AG09319 (cell line): ENCODE results near the gene DENND5A.

Experiments
- DNase-seq: peaks from one replicate; pipeline ENCODE4 v3.0.0-alpha.2; 2010; ENCODE audit warnings: low read depth; ENCODE audit errors: extremely low read depth
- CTCF ChIP-seq: IDR thresholded peaks from 2 replicates; pipeline ENCODE4 v1.5.1; 2011; ENCODE audit warnings: low read depth, mild to moderate bottlenecking, inconsistent platforms, low read length, moderate library complexity

DENND5A gene

GRCh38 chr11:9150926-9151325, 114.2 kb downstream of the DENND5A start:
- no peak for TF ChIP-seq CTCF
- no peak for DNase-seq

- peak; percentile 31 for DNase-seq
- no peak for TF ChIP-seq CTCF
These were observed 114.6 kb downstream of the DENND5A start for GRCh38 chr11:9150501-9150900.

- TF ChIP-seq CTCF = no peak
- DNase-seq = no peak
These were observed 116.4 kb downstream of the DENND5A start for GRCh38 chr11:9148727-9149126.

DNA sequence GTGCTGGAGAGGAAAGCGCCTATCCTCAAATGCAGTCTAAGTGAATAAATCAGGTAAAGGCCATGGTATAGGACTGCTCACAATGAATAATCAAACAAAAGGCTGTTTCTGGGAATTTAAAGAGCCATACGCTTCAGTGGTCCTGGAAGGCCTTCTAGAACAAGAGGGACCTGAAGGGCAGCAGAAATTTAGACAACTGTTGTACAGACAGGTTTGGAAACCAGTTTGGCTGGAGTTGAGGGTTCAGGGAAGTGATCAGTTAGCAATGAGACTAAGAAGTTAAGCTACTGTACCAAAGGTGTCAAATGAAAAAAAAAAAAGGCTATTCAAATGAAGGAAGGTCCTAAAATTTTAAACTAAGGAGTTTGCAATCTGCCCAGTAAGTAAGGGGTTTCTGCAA, 117.1 kb downstream of the DENND5A start:
- no peak for DNase-seq
- TF ChIP-seq CTCF = no peak

DNA sequence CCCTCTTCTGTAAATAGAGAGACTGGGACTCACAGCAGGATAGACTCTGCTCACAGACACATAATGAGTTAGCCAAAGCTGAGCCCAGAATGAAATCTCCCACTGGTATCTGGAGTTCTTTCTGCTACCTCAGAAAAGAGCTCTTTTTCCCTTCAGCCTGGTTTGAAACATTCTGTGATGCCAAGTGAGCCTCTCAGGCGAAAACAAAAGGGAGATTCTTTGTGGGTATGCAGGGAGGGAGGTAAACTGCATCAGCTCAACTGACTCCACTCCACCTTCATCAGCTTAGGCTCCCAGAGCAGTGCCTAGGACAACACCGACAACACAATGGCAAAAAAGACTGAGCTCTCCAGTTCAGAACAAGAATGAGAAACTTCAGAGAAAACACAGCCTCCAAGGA, 118.7 kb downstream of the DENND5A start:
- no peak for TF ChIP-seq CTCF
- no peak for DNase-seq

GRCh38 chr11:9145283-9145682, 119.9 kb downstream of the DENND5A start:
- DNase-seq = no peak
- no peak for TF ChIP-seq CTCF

DNA sequence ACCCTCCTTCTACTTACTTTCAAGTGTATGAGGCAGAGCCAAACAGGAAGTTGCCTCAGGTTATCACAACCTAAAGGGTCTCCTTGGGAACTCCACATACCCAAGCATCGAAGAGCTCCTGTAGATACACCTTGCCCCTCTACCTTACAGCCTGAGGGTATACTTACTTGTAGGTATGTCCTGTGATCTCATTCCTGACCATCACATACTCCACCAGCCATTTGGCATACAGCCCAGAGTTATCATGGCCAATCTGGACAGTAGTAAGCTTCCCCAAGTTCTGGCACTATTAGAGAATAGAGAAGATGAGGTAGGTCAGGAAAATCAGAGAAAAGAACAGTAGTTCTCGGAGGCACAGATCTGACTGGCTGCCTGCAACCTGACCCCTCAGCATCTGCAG, 120.3 kb downstream of the DENND5A start:
- TF ChIP-seq CTCF = no peak
- no peak for DNase-seq
